SJCRH30 (cell line): Measurements from ENCODE around the gene SPPL3. TPM values are rescaled to one million over a fixed set of nuclear protein-coding genes. Genes with fewer than 3 reads are reported as not detected.

Experiments
- DNase-seq, 2 experiments: peaks; one replicate each; pipeline ENCODE4 v3.0.0-alpha.2; 2015 to 2020
- H3K27ac ChIP-seq: fragments of 250-450 bp; sonication (Bioruptor Pico); 2 replicates; pipeline ENCODE4 v1.5.1; 2020; ENCODE audit warnings: mild to moderate bottlenecking, moderate library complexity
- H3K27me3 ChIP-seq: fragments of 250-450 bp; sonication (Bioruptor Pico); 2 replicates; pipeline ENCODE4 v1.5.1; 2020; ENCODE audit warnings: mild to moderate bottlenecking, moderate library complexity
- H3K36me3 ChIP-seq: fragments of 250-450 bp; sonication (Bioruptor Pico); 2 replicates; pipeline ENCODE4 v1.5.1; 2020; ENCODE audit warnings: mild to moderate bottlenecking, moderate library complexity
- H3K4me1 ChIP-seq: fragments of 250-450 bp; sonication (Bioruptor Pico); 2 replicates; pipeline ENCODE4 v1.5.1; 2020; ENCODE audit warnings: mild to moderate bottlenecking, moderate library complexity
- H3K4me3 ChIP-seq: fragments of 250-450 bp; sonication (Bioruptor Pico); 2 replicates; pipeline ENCODE4 v1.5.1; 2020; ENCODE audit warnings: mild to moderate bottlenecking, moderate library complexity
- H3K9me3 ChIP-seq: fragments of 250-450 bp; sonication (Bioruptor Pico); replicated peaks from 2 replicates; pipeline ENCODE4 v1.5.1; 2020; ENCODE audit warnings: mild to moderate bottlenecking, moderate library complexity
- total RNA-seq: library from RNA; depleted of rRNA; stranded (reverse); fragments of >200 nt; shearing (Covaris generic); gene quantifications from 2 replicates; pipeline ENCODE4 v1.2.3, GENCODE V29; 2014

SPPL3 gene
- total RNA-seq, 1 experiment from 2014 or later = 16.1 TPM

DNA sequence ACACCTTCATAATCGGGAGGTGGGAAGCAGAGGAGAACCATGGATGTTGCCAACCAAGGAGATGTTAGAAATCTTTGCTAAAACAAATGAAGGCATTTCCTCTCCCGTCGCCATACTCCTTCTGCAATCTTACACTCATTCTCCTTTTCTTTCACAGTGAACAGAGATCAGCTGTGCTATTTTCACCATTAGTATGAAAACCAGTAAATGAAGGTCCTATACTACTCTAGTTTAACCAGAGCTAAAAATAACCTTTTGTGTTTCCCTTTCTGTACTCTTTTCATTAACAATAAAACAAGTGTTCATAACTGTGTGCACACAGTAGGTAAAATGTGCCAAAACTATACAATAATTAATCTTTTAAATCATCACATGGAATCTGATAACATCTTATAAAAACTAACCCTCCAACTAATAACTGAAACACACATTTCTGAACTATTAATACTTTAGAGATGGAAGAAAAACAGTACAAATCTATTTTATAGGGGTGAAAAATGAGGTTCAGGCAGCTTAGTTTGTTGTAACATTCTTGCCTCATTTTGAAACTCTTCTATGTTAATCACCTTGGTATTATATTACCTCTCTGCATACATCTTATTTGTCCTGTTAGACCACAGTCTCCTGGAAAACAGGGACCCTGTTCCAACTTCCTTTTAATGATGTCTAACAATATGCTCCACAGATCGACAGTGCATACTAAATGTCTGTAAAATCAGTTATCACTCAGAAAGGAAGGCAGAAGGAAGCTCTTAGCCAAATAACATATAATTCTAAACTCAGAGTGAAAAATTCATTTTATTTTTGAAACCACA lies 69.5 kb downstream of the SPPL3 start:
- Histone ChIP-seq H3K27ac (no peak overlapping the region), H3K9me3 (no peaks in the 10 kb centered on the region), H3K27me3 (no peaks in the 10 kb centered on the region), H3K36me3 (no peaks in the 10 kb centered on the region), H3K4me3 (no peak overlapping the region), H3K4me1 (peaks cover 14% of the 10 kb centered on the region; the same call in 1 of the 2 replicates)
- no peak for DNase-seq

GRCh38 chr12:120833849-120834248 lies 70.3 kb downstream of the SPPL3 start:
- H3K4me1 ChIP-seq = peaks cover 14% of the 10 kb centered on the region; the same call in 1 of the 2 replicates
- H3K9me3 ChIP-seq = no peaks in the 10 kb centered on the region
- no peak for DNase-seq
- H3K27me3 ChIP-seq = no peaks in the 10 kb centered on the region
- H3K36me3 ChIP-seq = no peaks in the 10 kb centered on the region
- H3K4me3 ChIP-seq = no peak overlapping the region
- H3K27ac ChIP-seq = no peak overlapping the region

DNA sequence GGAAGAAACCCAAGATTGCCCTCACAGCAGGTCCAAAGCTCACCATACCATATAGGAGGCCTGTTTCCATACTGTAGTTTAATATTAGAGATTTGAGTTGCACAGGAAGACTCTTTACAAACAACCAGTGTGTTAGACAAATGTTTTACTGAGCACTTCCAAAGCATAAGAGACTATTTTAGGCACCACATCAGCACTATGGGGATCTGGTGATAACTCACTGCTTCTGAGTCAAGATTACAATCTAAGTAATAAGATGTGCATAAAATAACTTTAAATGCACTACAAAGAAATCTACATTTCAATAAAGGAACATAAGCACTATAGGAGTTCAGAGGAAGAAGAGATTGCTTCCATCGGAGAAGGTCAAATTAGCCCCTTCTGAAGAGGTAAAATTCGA lies 71.4 kb downstream of the SPPL3 start:
- Histone ChIP-seq H3K9me3 (no peaks in the 10 kb centered on the region), H3K4me3 (no peak overlapping the region), H3K27me3 (no peaks in the 10 kb centered on the region), H3K36me3 (no peaks in the 10 kb centered on the region), H3K4me1 (peaks cover 14% of the 10 kb centered on the region; the same call in 1 of the 2 replicates), H3K27ac (no peak overlapping the region)
- DNase-seq = no peak

GRCh38 chr12:120831648-120832267 lies 72.4 kb downstream of the SPPL3 start:
- Histone ChIP-seq H3K4me3 (no peak overlapping the region), H3K36me3 (no peaks in the 10 kb centered on the region), H3K9me3 (no peaks in the 10 kb centered on the region), H3K27ac (no peak overlapping the region), H3K4me1 (peaks cover 14% of the 10 kb centered on the region; the same call in 1 of the 2 replicates), H3K27me3 (no peaks in the 10 kb centered on the region)
- no peak for DNase-seq

DNA sequence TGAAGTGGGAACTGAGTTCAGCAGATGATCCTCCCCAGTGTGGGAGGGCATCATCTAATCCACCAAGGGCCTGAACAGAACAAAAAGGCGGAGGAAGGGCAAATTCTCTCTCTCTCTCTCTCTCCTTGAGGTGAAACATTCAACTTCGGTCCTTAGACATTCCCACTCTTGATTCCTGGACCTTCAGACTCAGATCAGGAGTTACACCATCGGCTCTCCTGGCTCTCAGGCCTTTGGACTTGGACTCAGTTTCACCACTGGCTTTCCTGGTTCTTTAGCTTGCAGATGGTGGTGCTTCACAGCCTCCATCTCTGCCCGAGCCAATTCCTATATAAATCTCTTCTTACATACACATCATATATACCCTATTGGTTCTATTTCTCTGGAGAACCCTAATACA lies 73.2 kb downstream of the SPPL3 start:
- no peak overlapping the region for H3K27ac ChIP-seq
- no peaks in the 10 kb centered on the region for H3K36me3 ChIP-seq
- peaks cover 14% of the 10 kb centered on the region; the same call in 1 of the 2 replicates for H3K4me1 ChIP-seq
- no peak overlapping the region for H3K4me3 ChIP-seq
- H3K27me3 ChIP-seq = no peaks in the 10 kb centered on the region
- no peak for DNase-seq
- no peaks in the 10 kb centered on the region for H3K9me3 ChIP-seq

DNA sequence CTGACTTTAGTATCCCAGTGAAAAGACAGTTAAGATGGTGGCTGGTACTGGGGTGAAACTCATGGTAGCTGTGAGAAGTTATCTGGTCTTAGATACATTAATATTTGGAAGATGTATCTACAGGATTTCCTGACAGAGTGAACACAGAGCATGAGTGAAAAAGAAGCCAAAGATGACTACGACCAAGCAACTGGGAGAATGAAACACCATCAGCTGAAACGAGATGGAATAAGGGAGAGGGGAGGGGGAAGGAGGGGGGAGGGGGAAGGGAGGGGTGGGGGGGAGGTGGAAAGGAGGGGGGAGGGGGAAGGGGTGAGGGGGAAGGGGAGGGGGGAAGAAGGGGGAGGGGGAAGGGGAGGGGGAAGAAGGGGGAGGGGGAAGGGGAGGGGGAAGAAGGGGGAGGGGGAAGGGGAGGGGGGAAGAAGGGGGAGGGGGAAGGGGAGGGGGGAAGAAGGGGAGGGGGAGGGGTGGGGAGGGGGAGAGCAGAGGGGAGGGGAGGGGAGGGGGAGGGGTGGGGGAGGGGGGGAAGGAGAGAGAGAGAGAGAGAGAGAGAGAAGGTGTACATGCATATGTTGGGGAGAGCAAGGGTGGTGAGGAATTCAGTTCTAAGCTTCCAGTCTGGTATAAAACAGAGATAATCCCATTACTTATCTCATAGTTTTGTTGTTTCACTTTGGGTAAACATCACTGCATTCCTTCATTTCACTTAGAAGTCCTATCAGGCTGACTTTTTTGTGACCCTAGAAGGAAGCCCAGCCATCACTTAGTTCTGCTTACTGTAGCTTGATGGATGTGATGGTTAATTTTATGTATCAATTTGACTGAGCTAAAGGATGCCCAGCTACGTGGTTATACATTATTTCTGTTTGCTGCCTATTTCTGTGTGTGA lies 73.9 kb downstream of the SPPL3 start:
- Histone ChIP-seq H3K27ac (no peak overlapping the region), H3K27me3 (no peaks in the 10 kb centered on the region), H3K9me3 (no peaks in the 10 kb centered on the region), H3K4me1 (peaks cover 10% of the 10 kb centered on the region; the same call in 1 of the 2 replicates), H3K4me3 (no peak overlapping the region), H3K36me3 (no peaks in the 10 kb centered on the region)
- no peak for DNase-seq

- H3K27ac ChIP-seq = no peak overlapping the region
- H3K4me3 ChIP-seq = no peak overlapping the region
- no peak for DNase-seq
- H3K9me3 ChIP-seq = no peaks in the 10 kb centered on the region
- no peaks in the 10 kb centered on the region for H3K4me1 ChIP-seq
- no peaks in the 10 kb centered on the region for H3K36me3 ChIP-seq
- H3K27me3 ChIP-seq = no peaks in the 10 kb centered on the region
Measured at GRCh38 chr12:120826335-120826734, 77.8 kb downstream of the SPPL3 start.

DNA sequence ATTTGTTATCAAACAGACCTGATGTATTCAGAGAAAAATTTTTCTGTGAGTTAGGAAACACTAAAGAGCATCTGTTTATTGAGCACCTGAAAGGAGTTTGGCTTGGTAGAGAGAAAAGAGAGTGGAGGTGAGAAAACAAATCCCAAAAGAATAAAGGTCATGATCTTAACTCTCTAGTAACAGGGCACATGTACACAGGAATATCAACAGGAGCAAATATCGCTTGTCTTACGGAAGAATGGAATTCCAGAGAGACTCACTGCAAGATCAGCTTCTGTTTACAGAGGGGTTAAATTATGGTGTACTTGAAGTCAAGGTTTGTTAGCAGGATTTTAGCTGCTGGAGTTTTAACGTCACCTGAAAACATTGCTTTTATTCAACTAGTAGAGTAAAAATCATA lies 78.8 kb downstream of the SPPL3 start:
- Histone ChIP-seq H3K9me3 (no peaks in the 10 kb centered on the region), H3K4me3 (no peak overlapping the region), H3K27me3 (no peaks in the 10 kb centered on the region), H3K4me1 (no peaks in the 10 kb centered on the region), H3K27ac (no peak overlapping the region), H3K36me3 (no peaks in the 10 kb centered on the region)
- peak in 1 of 2 experiments; percentile 10 for DNase-seq

- DNase-seq = no peak
- H3K4me1 ChIP-seq = no peaks in the 10 kb centered on the region
- H3K27ac ChIP-seq = no peak overlapping the region
- no peaks in the 10 kb centered on the region for H3K27me3 ChIP-seq
- no peaks in the 10 kb centered on the region for H3K36me3 ChIP-seq
- no peaks in the 10 kb centered on the region for H3K9me3 ChIP-seq
- H3K4me3 ChIP-seq = no peak overlapping the region
Measured at GRCh38 chr12:120822832-120823503, 81.2 kb downstream of the SPPL3 start.

- Histone ChIP-seq H3K27me3 (no peaks in the 10 kb centered on the region), H3K4me3 (no peak overlapping the region), H3K4me1 (no peaks in the 10 kb centered on the region), H3K27ac (no peak overlapping the region), H3K36me3 (no peaks in the 10 kb centered on the region), H3K9me3 (no peaks in the 10 kb centered on the region)
- no peak for DNase-seq
Measured at GRCh38 chr12:120821878-120822277, 82.3 kb downstream of the SPPL3 start.

GRCh38 chr12:120820884-120821510 lies 83.2 kb downstream of the SPPL3 start:
- H3K4me1 ChIP-seq = no peaks in the 10 kb centered on the region
- no peak for DNase-seq
- no peak overlapping the region for H3K4me3 ChIP-seq
- H3K27ac ChIP-seq = no peak overlapping the region
- H3K36me3 ChIP-seq = no peaks in the 10 kb centered on the region
- H3K9me3 ChIP-seq = no peaks in the 10 kb centered on the region
- H3K27me3 ChIP-seq = no peaks in the 10 kb centered on the region

DNA sequence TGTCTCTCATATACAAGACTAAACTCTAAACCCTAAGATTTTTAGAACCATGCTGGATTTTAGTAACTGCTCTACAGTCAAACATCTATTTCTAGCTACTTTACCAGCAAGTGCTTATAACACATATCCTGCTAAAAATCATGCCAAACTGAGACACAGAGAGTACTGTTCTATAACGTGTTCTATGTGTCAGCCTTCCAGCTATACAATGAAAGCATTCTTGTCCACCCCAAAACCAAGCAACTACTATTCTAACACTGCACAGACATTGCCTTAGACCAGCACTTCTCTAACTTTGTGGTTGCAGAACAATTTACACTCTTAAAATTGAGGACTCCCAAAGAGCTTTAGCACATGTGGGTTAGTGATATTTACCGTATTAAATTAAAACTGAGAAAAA lies 85.7 kb downstream of the SPPL3 start:
- DNase-seq = peak in 1 of 2 experiments; percentile 37
- Histone ChIP-seq H3K4me1 (no peaks in the 10 kb centered on the region), H3K9me3 (no peaks in the 10 kb centered on the region)

GRCh38 chr12:120817559-120818330 lies 86.4 kb downstream of the SPPL3 start:
- H3K4me1 ChIP-seq = no peaks in the 10 kb centered on the region
- no peak overlapping the region for H3K27ac ChIP-seq
- no peaks in the 10 kb centered on the region for H3K27me3 ChIP-seq
- no peak for DNase-seq
- no peak overlapping the region for H3K4me3 ChIP-seq
- H3K9me3 ChIP-seq = no peaks in the 10 kb centered on the region
- H3K36me3 ChIP-seq = no peaks in the 10 kb centered on the region

More for the DNA sequence above, 85.7 kb downstream of the SPPL3 start:
- Histone ChIP-seq H3K27me3 (no peaks in the 10 kb centered on the region), H3K27ac (no peak overlapping the region), H3K4me3 (no peak overlapping the region), H3K36me3 (no peaks in the 10 kb centered on the region)
